Activated T-cell treated with anti-CD3 and anti-CD28 coated beads, Interleukin-2, amount 50 U/mL, for 72 hours (primary cell): ENCODE results near the gene HGS. TPM values are rescaled to one million over a fixed set of nuclear protein-coding genes. Genes with fewer than 3 reads are reported as not detected.
"Not testable (repeated sequence)": the region's sequence is repeated elsewhere in the genome, so short reads cannot be mapped to it uniquely, and the experiment has no call there.

ENCODE experiments used
- ATAC-seq, 2 donors: fragments of 150-1000 bp; cut with Tn5 transposase; replicated peaks in 1 of 2; 2 replicates each; pipeline ENCODE4 v1.10.0; 2021; ENCODE audit warnings: moderate library complexity in 2 of 2, mild to moderate bottlenecking in 1 of 2
- DNase-seq, 2 donors: peaks; one replicate each; pipeline ENCODE4 v3.0.0; 2021 to 2022; ENCODE audit warnings: mixed read lengths in 1 of 2
- H3K27ac Mint-ChIP-seq: one replicate; pipeline ENCODE4 v1.8.0; 2022; ENCODE audit warnings: mild to moderate bottlenecking, moderate library complexity, mixed read lengths
- H3K27me3 Mint-ChIP-seq: one replicate; pipeline ENCODE4 v1.8.0; 2022; ENCODE audit warnings: low read depth, mixed read lengths
- H3K36me3 Mint-ChIP-seq, 2 donors: one replicate each; pipeline ENCODE4 v1.8.0; 2022; ENCODE audit warnings: mixed read lengths in 2 of 2, mild to moderate bottlenecking in 1 of 2; ENCODE audit not compliant: insufficient read depth in 2 of 2
- H3K4me1 Mint-ChIP-seq: one replicate; pipeline ENCODE4 v1.8.0; 2022; ENCODE audit warnings: low read depth, mixed read lengths
- H3K4me3 Mint-ChIP-seq, 2 donors: one replicate each; pipeline ENCODE4 v1.8.0; 2022; ENCODE audit warnings: mild to moderate bottlenecking in 2 of 2, mixed read lengths in 2 of 2, moderate library complexity in 2 of 2
- H3K9me3 Mint-ChIP-seq, 2 donors: one replicate each; pipeline ENCODE4 v1.8.0; 2022; ENCODE audit warnings: mixed read lengths in 2 of 2
- total RNA-seq, 2 donors: library from RNA; stranded (reverse); gene quantifications; one replicate each; pipeline ENCODE4 v1.2.3, GENCODE V29; 2022

The HGS gene
- total RNA-seq, 2 donors from 2014 or later = 95.5 to 96.0 TPM

GRCh38 chr17:81665205-81666091 is 18.4 kb upstream of the HGS start:
- Mint-ChIP-seq H3K4me3 (peak overlapping the region; percentile 94 to 96), H3K9me3 (no peaks in the 10 kb centered on the region), H3K27me3 (no peaks in the 10 kb centered on the region), H3K36me3 (peaks cover 4 to 21% of the 10 kb centered on the region in 2 donors), H3K27ac (peak overlapping the region; percentile 88), H3K4me1 (peaks cover 57% of the 10 kb centered on the region)
- ATAC-seq = peak; percentile 22 to 40
- peak; percentile 40 to 48 for DNase-seq

- Mint-ChIP-seq H3K27ac (peak overlapping the region; percentile 88), H3K9me3 (no peaks in the 10 kb centered on the region), H3K36me3 (peaks cover 4 to 21% of the 10 kb centered on the region in 2 donors), H3K4me3 (peak overlapping the region; percentile 94 to 96), H3K27me3 (no peaks in the 10 kb centered on the region), H3K4me1 (peaks cover 57% of the 10 kb centered on the region)
- ATAC-seq (peak in 1 of 2 donors; percentile 22), DNase-seq (no peak)
Observed at GRCh38 chr17:81666092-81666341, 17.8 kb upstream of the HGS start.

- ATAC-seq = peak; percentile 97 to 98
- peak; percentile 95 to 97 for DNase-seq
- Mint-ChIP-seq H3K4me1 (peaks cover 57% of the 10 kb centered on the region), H3K27me3 (no peaks in the 10 kb centered on the region), H3K4me3 (peak within 1 kb of the TSS; percentile 94 to 96), H3K27ac (peak within 1 kb of the TSS; percentile 88), H3K9me3 (no peaks in the 10 kb centered on the region), H3K36me3 (peaks cover 4 to 23% of the 10 kb centered on the region in 2 donors)
Observed at GRCh38 chr17:81666342-81667191, 17.2 kb upstream of the HGS start, which contains the start of the genes CCDC137 and OXLD1. Gene CCDC137 (plus strand): TSS chr17:81666737. CDS start chr17:81666767, 30 bp downstream. Gene OXLD1 (minus strand): TSS chr17:81666605. CDS start chr17:81666577, 28 bp downstream.

- Mint-ChIP-seq H3K4me3 (peak overlapping the region; percentile 94 to 96), H3K4me1 (peaks cover 55% of the 10 kb centered on the region), H3K27ac (no peak overlapping the region), H3K27me3 (no peaks in the 10 kb centered on the region), H3K36me3 (peaks cover 4 to 27% of the 10 kb centered on the region in 2 donors), H3K9me3 (no peaks in the 10 kb centered on the region)
- ATAC-seq = no peak
- no peak for DNase-seq
Observed at GRCh38 chr17:81667754-81668153, 16.1 kb upstream of the HGS start.

- H3K4me1 Mint-ChIP-seq = peaks cover 19% of the 10 kb centered on the region
- peaks cover 4 to 24% of the 10 kb centered on the region in 2 donors for H3K36me3 Mint-ChIP-seq
- no peak overlapping the region for H3K4me3 Mint-ChIP-seq
- ATAC-seq = no peak
- H3K27ac Mint-ChIP-seq = no peak overlapping the region
- no peak for DNase-seq
- no peaks in the 10 kb centered on the region for H3K27me3 Mint-ChIP-seq
- H3K9me3 Mint-ChIP-seq = no peaks in the 10 kb centered on the region
Observed at GRCh38 chr17:81672504-81672903, 11.3 kb upstream of the HGS start.

GRCh38 chr17:81672954-81673353 is 10.9 kb upstream of the HGS start:
- H3K27ac Mint-ChIP-seq = no peak overlapping the region
- no peak overlapping the region for H3K4me3 Mint-ChIP-seq
- no peaks in the 10 kb centered on the region for H3K9me3 Mint-ChIP-seq
- peaks cover 2 to 21% of the 10 kb centered on the region in 2 donors for H3K36me3 Mint-ChIP-seq
- peaks cover 14% of the 10 kb centered on the region for H3K4me1 Mint-ChIP-seq
- no peak for DNase-seq
- peak; percentile 17 to 21 for ATAC-seq
- H3K27me3 Mint-ChIP-seq = no peaks in the 10 kb centered on the region

- H3K27me3 Mint-ChIP-seq = no peaks in the 10 kb centered on the region
- no peaks in the 10 kb centered on the region for H3K9me3 Mint-ChIP-seq
- H3K4me3 Mint-ChIP-seq = no peak overlapping the region
- H3K4me1 Mint-ChIP-seq = peaks cover 7% of the 10 kb centered on the region
- peaks cover 0 to 17% of the 10 kb centered on the region in 2 donors for H3K36me3 Mint-ChIP-seq
- no peak overlapping the region for H3K27ac Mint-ChIP-seq
- DNase-seq = no peak
- no peak for ATAC-seq
Observed at GRCh38 chr17:81673561-81674258, 10.1 kb upstream of the HGS start.

- not testable (repeated sequence) for H3K27me3 Mint-ChIP-seq, H3K4me1 Mint-ChIP-seq, H3K27ac Mint-ChIP-seq, ATAC-seq, H3K36me3 Mint-ChIP-seq, H3K4me3 Mint-ChIP-seq, H3K9me3 Mint-ChIP-seq
- DNase-seq = peak; percentile 28 to 40
Observed at GRCh38 chr17:81675515-81676221, 8.1 kb upstream of the HGS start.

GRCh38 chr17:81676906-81677305 is 6.9 kb upstream of the HGS start:
- ATAC-seq = no peak
- H3K4me3 Mint-ChIP-seq = no peak overlapping the region
- H3K36me3 Mint-ChIP-seq = peaks cover 1 to 6% of the 10 kb centered on the region in 2 donors
- no peak overlapping the region for H3K27ac Mint-ChIP-seq
- no peaks in the 10 kb centered on the region for H3K9me3 Mint-ChIP-seq
- peaks cover 11% of the 10 kb centered on the region for H3K4me1 Mint-ChIP-seq
- DNase-seq = no peak
- H3K27me3 Mint-ChIP-seq = no peaks in the 10 kb centered on the region

GRCh38 chr17:81680150-81680549 is 3.7 kb upstream of the HGS start:
- Mint-ChIP-seq H3K27ac (no peak overlapping the region), H3K9me3 (no peaks in the 10 kb centered on the region), H3K36me3 (peaks cover 0 to 4% of the 10 kb centered on the region in 2 donors), H3K27me3 (no peaks in the 10 kb centered on the region), H3K4me1 (peaks cover 27% of the 10 kb centered on the region), H3K4me3 (no peak overlapping the region)
- DNase-seq (no peak), ATAC-seq (no peak)

- DNase-seq (no peak), ATAC-seq (no peak)
- H3K36me3 Mint-ChIP-seq = peaks cover 4 to 6% of the 10 kb centered on the region in 2 donors
- H3K27ac Mint-ChIP-seq = no peak overlapping the region
- no peaks in the 10 kb centered on the region for H3K9me3 Mint-ChIP-seq
- H3K4me1 Mint-ChIP-seq = peaks cover 31% of the 10 kb centered on the region
- H3K27me3 Mint-ChIP-seq = no peaks in the 10 kb centered on the region
- H3K4me3 Mint-ChIP-seq = peak overlapping the region in 1 of 2 donors; percentile 19
Observed at GRCh38 chr17:81681672-81682071, 2.1 kb upstream of the HGS start.

GRCh38 chr17:81682565-81683207 is 1.1 kb upstream of the HGS start:
- Mint-ChIP-seq H3K4me1 (peaks cover 35% of the 10 kb centered on the region), H3K4me3 (peak overlapping the region; percentile 80 to 87), H3K27me3 (no peaks in the 10 kb centered on the region), H3K9me3 (no peaks in the 10 kb centered on the region), H3K27ac (peak overlapping the region; percentile 83), H3K36me3 (peaks cover 4 to 9% of the 10 kb centered on the region in 2 donors)
- ATAC-seq (no peak), DNase-seq (no peak)
